Nephron progenitor cell (in vitro differentiated cells): Measurements from ENCODE around the gene LORICRIN.
"Not testable (repeated sequence)": the region's sequence is repeated elsewhere in the genome, so short reads cannot be mapped to it uniquely, and the experiment has no call there.

ENCODE experiments used
- DNase-seq: peaks from one replicate; pipeline ENCODE4 v3.0.0; 2021
- H3K27ac Mint-ChIP-seq: 2 replicates; pipeline ENCODE4 v1.8.0; 2021; ENCODE audit warnings: mild to moderate bottlenecking, moderate library complexity, mixed read lengths
- H3K27me3 Mint-ChIP-seq: 2 replicates; pipeline ENCODE4 v1.8.0; 2021; ENCODE audit warnings: mild to moderate bottlenecking, low read depth, mixed read lengths; ENCODE audit not compliant: poor library complexity
- H3K36me3 Mint-ChIP-seq: 2 replicates; pipeline ENCODE4 v1.8.0; 2021; ENCODE audit warnings: low read depth, mixed read lengths
- H3K4me1 Mint-ChIP-seq: 2 replicates; pipeline ENCODE4 v1.8.0; 2021; ENCODE audit warnings: mixed read lengths
- H3K4me3 Mint-ChIP-seq: 2 replicates; pipeline ENCODE4 v1.8.0; 2021; ENCODE audit warnings: mild to moderate bottlenecking, moderate library complexity, mixed read lengths
- H3K9me3 Mint-ChIP-seq: 2 replicates; pipeline ENCODE4 v1.8.0; 2021; ENCODE audit warnings: mild to moderate bottlenecking, moderate library complexity, mixed read lengths
- CTCF ChIP-seq: fragments of 200-600 bp; sonication (generic); IDR thresholded peaks from 2 replicates; pipeline ENCODE4 v1.5.0; 2021; ENCODE audit warnings: antibody characterized with exemption

The LORICRIN gene

GRCh38 chr1:153229076-153229829, 30.2 kb upstream of the LORICRIN start:
- not testable (repeated sequence) for H3K4me1 Mint-ChIP-seq, H3K4me3 Mint-ChIP-seq, H3K27me3 Mint-ChIP-seq, H3K36me3 Mint-ChIP-seq, H3K27ac Mint-ChIP-seq
- peaks cover 15% of the 10 kb centered on the region for H3K9me3 Mint-ChIP-seq
- TF ChIP-seq CTCF = peak; percentile 42
- DNase-seq = peak; percentile 71

GRCh38 chr1:153231363-153231762, 28.1 kb upstream of the LORICRIN start:
- Mint-ChIP-seq H3K36me3 (no peaks in the 10 kb centered on the region), H3K9me3 (peaks cover 15% of the 10 kb centered on the region), H3K27me3 (peaks cover 2% of the 10 kb centered on the region), H3K27ac (no peak overlapping the region), H3K4me3 (no peak overlapping the region), H3K4me1 (no peaks in the 10 kb centered on the region)
- DNase-seq = no peak
- no peak for TF ChIP-seq CTCF

GRCh38 chr1:153231785-153232184, 27.7 kb upstream of the LORICRIN start:
- Mint-ChIP-seq H3K9me3 (peaks cover 15% of the 10 kb centered on the region), H3K36me3 (no peaks in the 10 kb centered on the region), H3K27me3 (peaks cover 2% of the 10 kb centered on the region), H3K4me3 (no peak overlapping the region), H3K27ac (no peak overlapping the region), H3K4me1 (no peaks in the 10 kb centered on the region)
- DNase-seq = no peak
- TF ChIP-seq CTCF = no peak

GRCh38 chr1:153232553-153232952, 26.9 kb upstream of the LORICRIN start:
- no peak overlapping the region for H3K4me3 Mint-ChIP-seq
- no peak for DNase-seq
- H3K27ac Mint-ChIP-seq = no peak overlapping the region

GRCh38 chr1:153233448-153233847, 26.0 kb upstream of the LORICRIN start:
- no peaks in the 10 kb centered on the region for H3K36me3 Mint-ChIP-seq

More at GRCh38 chr1:153232553-153232952, 26.9 kb upstream of the LORICRIN start:
- Mint-ChIP-seq H3K27me3 (peaks cover 2% of the 10 kb centered on the region), H3K36me3 (no peaks in the 10 kb centered on the region), H3K4me1 (no peaks in the 10 kb centered on the region), H3K9me3 (peaks cover 15% of the 10 kb centered on the region)
- no peak for TF ChIP-seq CTCF

More at GRCh38 chr1:153233448-153233847, 26.0 kb upstream of the LORICRIN start:
- Mint-ChIP-seq H3K4me1 (no peaks in the 10 kb centered on the region), H3K4me3 (no peak overlapping the region), H3K27me3 (peaks cover 2% of the 10 kb centered on the region), H3K27ac (no peak overlapping the region), H3K9me3 (peaks cover 15% of the 10 kb centered on the region)
- no peak for DNase-seq
- no peak for TF ChIP-seq CTCF
